Ishikawa (cell line): Measurements from ENCODE around the gene GAB2.

ENCODE experiments used
- CREB1 ChIP-seq: IDR thresholded peaks from 2 replicates; pipeline ENCODE4 v1.6.1; 2012; ENCODE audit warnings: low read depth
- EP300 ChIP-seq: IDR thresholded peaks from 2 replicates; pipeline ENCODE4 v1.6.1; 2012; ENCODE audit warnings: borderline replicate concordance
- NFIC ChIP-seq: IDR thresholded peaks from 2 replicates; pipeline ENCODE4 v1.6.1; 2012
- REST ChIP-seq: IDR thresholded peaks from 2 replicates; pipeline ENCODE4 v1.6.1; 2012; ENCODE audit warnings: low read depth, mild to moderate bottlenecking
- TAF1 ChIP-seq: IDR thresholded peaks from 2 replicates; pipeline ENCODE4 v1.6.1; 2012; ENCODE audit warnings: low read depth, mild to moderate bottlenecking
- TEAD4 ChIP-seq: IDR thresholded peaks from 2 replicates; pipeline ENCODE4 v1.6.1; 2012
- TF ChIP-seq, protein P1 (sequence below): IDR thresholded peaks from 2 replicates; pipeline ENCODE4 v1.6.1; 2012

DNA sequence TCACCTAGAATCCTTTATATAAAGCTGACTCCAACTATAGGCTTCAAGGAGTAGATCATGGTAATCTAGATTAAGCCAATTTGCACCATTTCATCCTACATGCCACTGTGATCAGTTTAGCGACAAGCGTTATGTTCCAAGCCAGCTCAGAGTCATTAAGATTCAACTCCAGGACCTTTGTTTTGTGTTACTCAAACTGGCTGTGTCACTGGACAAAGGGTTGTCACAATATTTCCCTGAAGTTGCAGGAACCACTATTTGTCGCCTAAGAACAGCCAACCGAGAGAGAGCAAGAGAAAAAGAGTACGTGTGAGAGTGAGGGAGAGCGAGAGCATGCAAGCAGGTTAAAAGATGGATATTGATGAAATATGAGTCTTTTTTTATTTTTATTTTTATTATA lies 124.1 kb downstream of the GAB2 start:
- TF ChIP-seq TEAD4 (no peak), TAF1 (no peak), EP300 (no peak), NFIC (no peak), REST (no peak), CREB1 (no peak)
- TF ChIP-seq, protein P1, sequence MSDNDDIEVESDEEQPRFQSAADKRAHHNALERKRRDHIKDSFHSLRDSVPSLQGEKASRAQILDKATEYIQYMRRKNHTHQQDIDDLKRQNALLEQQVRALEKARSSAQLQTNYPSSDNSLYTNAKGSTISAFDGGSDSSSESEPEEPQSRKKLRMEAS, result no peak
